Endothelial cell of umbilical vein (primary cell): ENCODE measurements around the gene CFAP97. TPM values are rescaled to one million over a fixed set of nuclear protein-coding genes. Genes with fewer than 3 reads are reported as not detected.

Experiments
- polyA plus RNA-seq, 4 experiments: library from polyadenylated mRNA; depleted of rRNA in 3 of 4; stranded (reverse) in 3 of 4; unstranded in 1 of 4; fragments of >200 nt; gene quantifications; 2 replicates each; pipeline versions ENCODE4 v1.2.1 to v1.2.3, GENCODE V29; 2011 to 2012; ENCODE audit warnings: missing spikeins in 1 of 4
- total RNA-seq: library from RNA; stranded (reverse); gene quantifications from 2 replicates; pipeline ENCODE4 v1.2.3, GENCODE V29; 2021

Gene CFAP97
- total and polyA plus RNA-seq, 2 donors (not counting 3 experiments of a cell fraction or from before 2014, with no cell fraction given), result 5.3 to 22.4 TPM

Other genes starting within 250 kb of the CFAP97 start
- gene HELT, start 185.5 kb downstream of the CFAP97 start, total RNA-seq, result not detected in 2 replicates
- not detected in 2 replicates for gene HELT, start 185.5 kb downstream of the CFAP97 start, polyA plus RNA-seq
- 13.7 and 13.9 TPM in 2 replicates for gene SLC25A4, start 60.7 kb downstream of the CFAP97 start, total RNA-seq
- 12.9 and 13.5 TPM in 2 replicates for gene SLC25A4, start 60.7 kb downstream of the CFAP97 start, polyA plus RNA-seq
- 16.1 and 20.2 TPM in 2 replicates for gene SNX25, start 5.6 kb upstream of the CFAP97 start, total RNA-seq
- 3.1 and 6.6 TPM in 2 replicates for gene SNX25, start 5.6 kb upstream of the CFAP97 start, polyA plus RNA-seq
- gene LRP2BP, start 191.9 kb upstream of the CFAP97 start, total RNA-seq, result 0.32 and 0.53 TPM in 2 replicates
- 0.16 and 0.18 TPM in 2 replicates for gene LRP2BP, start 191.9 kb upstream of the CFAP97 start, polyA plus RNA-seq
- 4.0 and 4.2 TPM in 2 replicates for gene ANKRD37, start 192.8 kb upstream of the CFAP97 start, total RNA-seq
- gene ANKRD37, start 192.8 kb upstream of the CFAP97 start, polyA plus RNA-seq, result 4.2 and 5.8 TPM in 2 replicates
- gene UFSP2, start 222.0 kb upstream of the CFAP97 start, total RNA-seq, result 25.2 and 26.7 TPM in 2 replicates
- 17.0 and 25.2 TPM in 2 replicates for gene UFSP2, start 222.0 kb upstream of the CFAP97 start, polyA plus RNA-seq